IMR-90 (cell line): ENCODE results near the gene DGLUCY. TPM values are rescaled to one million over a fixed set of nuclear protein-coding genes. Genes with fewer than 3 reads are reported as not detected.

ENCODE experiments used
- ATAC-seq: fragments of 200-7000 bp; cut with Tn5 transposase; 2 replicates; pipeline ENCODE4 v1.9.1; 2020; ENCODE audit warnings: low read depth, mild to moderate bottlenecking, moderate library complexity
- BruUV-seq: library from RNA; stranded (reverse); fragments of 400-500 nt; replicated peaks from 2 replicates; lab custom pipeline; 2021; lab: Mats Ljungman, UMichigan
- CTCF ChIA-PET: fragments of 300-600 bp; formaldehyde crosslinking; extraction: SDS; loops from one replicate; lab custom pipeline; 2021; ENCODE audit warnings: antibody characterized with exemption; lab: Yijun Ruan, JAX
- POLR2A ChIA-PET: fragments of 300-600 bp; sonication (Branson Sonifier 250); formaldehyde crosslinking; loops from one replicate; lab custom pipeline; 2022; ENCODE audit warnings: antibody characterized with exemption; ENCODE audit not compliant: unreplicated experiment; lab: Charles Lee
- DNase-seq: peaks from one replicate; pipeline ENCODE4 v3.0.0; 2013
- H2AFZ ChIP-seq: replicated peaks from 2 replicates; pipeline ENCODE3; 2013; ENCODE audit warnings: low read length, mild to moderate bottlenecking; ENCODE audit not compliant: poor library complexity
- H2AK5ac ChIP-seq: 2 replicates; pipeline ENCODE4 v1.6.1; 2013; ENCODE audit warnings: low read depth, low read length, inconsistent platforms
- H2AK9ac ChIP-seq: replicated peaks from 2 replicates; pipeline ENCODE3; 2013; ENCODE audit warnings: mild to moderate bottlenecking, low read depth, low read length, moderate library complexity; ENCODE audit not compliant: poor library complexity
- H2BK120ac ChIP-seq: 2 replicates; pipeline ENCODE4 v1.6.1; 2013; ENCODE audit warnings: low read depth, low read length, inconsistent platforms
- H2BK15ac ChIP-seq: 3 replicates; pipeline ENCODE4 v1.6.1; 2013; ENCODE audit warnings: low read depth, low read length, inconsistent platforms
- H2BK20ac ChIP-seq: 2 replicates; pipeline ENCODE4 v1.6.1; 2013; ENCODE audit warnings: low read depth, mild to moderate bottlenecking, inconsistent platforms, low read length, moderate library complexity
- H2BK5ac ChIP-seq: 2 replicates; pipeline ENCODE4 v1.6.1; 2013; ENCODE audit warnings: mild to moderate bottlenecking, low read depth, low read length, inconsistent platforms; ENCODE audit not compliant: poor library complexity, severe bottlenecking
- H3K14ac ChIP-seq: replicated peaks from 2 replicates; pipeline ENCODE4 v1.6.1; 2013; ENCODE audit warnings: low read depth, low read length, inconsistent platforms
- H3K18ac ChIP-seq: 2 replicates; pipeline ENCODE4 v1.6.1; 2013; ENCODE audit warnings: low read depth, low read length, control low read depth
- H3K23ac ChIP-seq: 2 replicates; pipeline ENCODE4 v1.6.1; 2013; ENCODE audit warnings: low read depth, low read length, inconsistent platforms
- H3K27ac ChIP-seq: 2 replicates; pipeline ENCODE4 v1.5.1; 2013; ENCODE audit warnings: mild to moderate bottlenecking, control low read depth, low read length; ENCODE audit not compliant: insufficient read depth
- H3K27me3 ChIP-seq: 2 replicates; pipeline ENCODE4 v1.6.1; 2013; ENCODE audit warnings: low read length; ENCODE audit not compliant: control insufficient read depth, insufficient read depth
- H3K36me3 ChIP-seq: 2 replicates; pipeline ENCODE4 v1.6.1; 2013; ENCODE audit warnings: low read length, mixed read lengths; ENCODE audit not compliant: control insufficient read depth, insufficient read depth
- H3K4ac ChIP-seq: 2 replicates; pipeline ENCODE4 v1.6.1; 2013; ENCODE audit warnings: low read depth, low read length, inconsistent platforms
- H3K4me1 ChIP-seq: 2 replicates; pipeline ENCODE4 v1.6.1; 2013; ENCODE audit warnings: low read length, mixed read lengths; ENCODE audit not compliant: control insufficient read depth, insufficient read depth
- H3K4me2 ChIP-seq: 2 replicates; pipeline ENCODE4 v1.6.1; 2013; ENCODE audit warnings: low read depth, mild to moderate bottlenecking, control low read depth, low read length, moderate library complexity
- H3K4me3 ChIP-seq: 2 replicates; pipeline ENCODE4 v1.5.1; 2013; ENCODE audit warnings: low read depth, mild to moderate bottlenecking, control low read depth, low read length, moderate library complexity; ENCODE audit not compliant: insufficient read depth
- H3K56ac ChIP-seq: 2 replicates; pipeline ENCODE4 v1.6.1; 2013; ENCODE audit warnings: low read length, inconsistent platforms; ENCODE audit not compliant: insufficient read depth; ENCODE audit errors: extremely low read depth
- H3K79me1 ChIP-seq, 2 experiments: 2 replicates each; pipeline ENCODE4 v1.6.1; 2013; ENCODE audit warnings: low read length in 2 of 2, inconsistent platforms in 1 of 2, low read depth in 1 of 2
- H3K9ac ChIP-seq: 2 replicates; pipeline ENCODE4 v1.6.1; 2013; ENCODE audit warnings: low read depth, low read length, control low read depth
- H3K9me1 ChIP-seq: 2 replicates; pipeline ENCODE4 v1.6.1; 2013; ENCODE audit warnings: low read length, inconsistent platforms; ENCODE audit not compliant: insufficient read depth
- H3K9me3 ChIP-seq: 2 replicates; pipeline ENCODE4 v1.6.1; 2013; ENCODE audit warnings: low read length; ENCODE audit not compliant: control insufficient read depth, insufficient read depth
- H4K20me1 ChIP-seq: 2 replicates; pipeline ENCODE4 v1.6.1; 2013; ENCODE audit warnings: low read length, inconsistent platforms; ENCODE audit not compliant: insufficient read depth
- H4K5ac ChIP-seq: 2 replicates; pipeline ENCODE4 v1.6.1; 2013; ENCODE audit warnings: mild to moderate bottlenecking, low read depth, low read length, control low read depth
- H4K8ac ChIP-seq, 2 experiments: 2 replicates each; pipeline ENCODE4 v1.6.1; 2013; ENCODE audit warnings: low read depth in 2 of 2, low read length in 2 of 2, control low read depth in 1 of 2, inconsistent platforms in 1 of 2
- H4K91ac ChIP-seq: 2 replicates; pipeline ENCODE4 v1.6.1; 2013; ENCODE audit warnings: low read depth, low read length, inconsistent platforms; ENCODE audit not compliant: insufficient read depth
- BHLHE40 ChIP-seq: fragments of 150-350 bp; IDR thresholded peaks from 2 replicates; pipeline ENCODE4 v1.6.1; 2016; ENCODE audit warnings: mild to moderate bottlenecking, low read depth, low read length
- CEBPB ChIP-seq: IDR thresholded peaks from 2 replicates; pipeline ENCODE4 v1.6.1; 2012; ENCODE audit warnings: low read depth, low read length, improper control_type of control experiment
- CHD1 ChIP-seq: IDR thresholded peaks from 2 replicates; pipeline ENCODE4 v1.6.1; 2012; ENCODE audit warnings: low read depth, low read length, improper control_type of control experiment
- FOS ChIP-seq: fragments of 150-350 bp; IDR thresholded peaks from 2 replicates; pipeline ENCODE4 v1.6.1; 2016; ENCODE audit warnings: low read depth, low read length
- MAFK ChIP-seq: IDR thresholded peaks from 2 replicates; pipeline ENCODE4 v1.6.1; 2012; ENCODE audit warnings: low read depth, low read length, improper control_type of control experiment
- MAZ ChIP-seq: IDR thresholded peaks from 2 replicates; pipeline ENCODE4 v1.6.1; 2012; ENCODE audit warnings: low read depth, mild to moderate bottlenecking, low read length, improper control_type of control experiment, moderate library complexity, borderline replicate concordance
- MXI1 ChIP-seq: IDR thresholded peaks from 2 replicates; pipeline ENCODE4 v1.6.1; 2012; ENCODE audit warnings: low read depth, mild to moderate bottlenecking, low read length, moderate library complexity, borderline replicate concordance
- NFE2L2 ChIP-seq: fragments of 150-350 bp; IDR thresholded peaks from 2 replicates; pipeline ENCODE4 v1.6.1; 2016; ENCODE audit warnings: low read depth, mild to moderate bottlenecking, low read length
- POLR2A ChIP-seq: IDR thresholded peaks from 2 replicates; pipeline ENCODE4 v1.6.1; 2012; ENCODE audit warnings: mild to moderate bottlenecking, low read depth, low read length
- RAD21 ChIP-seq: IDR thresholded peaks from 2 replicates; pipeline ENCODE4 v1.6.1; 2012; ENCODE audit warnings: low read length, improper control_type of control experiment
- RCOR1 ChIP-seq: IDR thresholded peaks from 2 replicates; pipeline ENCODE4 v1.6.1; 2012; ENCODE audit warnings: mild to moderate bottlenecking, low read length, improper control_type of control experiment; ENCODE audit not compliant: insufficient replicate concordance
- RFX5 ChIP-seq: IDR thresholded peaks from 2 replicates; pipeline ENCODE4 v1.8.0; 2012; ENCODE audit warnings: low read depth, mild to moderate bottlenecking, low read length, moderate library complexity
- SMC3 ChIP-seq: fragments of 150-350 bp; IDR thresholded peaks from 2 replicates; pipeline ENCODE4 v1.6.1; 2016; ENCODE audit warnings: low read depth, mild to moderate bottlenecking, antibody characterized with exemption, low read length, moderate library complexity
- WGBS, 2 experiments: methylation state at CpG; one replicate each; pipeline versions ENCODE4 v1.1.5 to v1.1.7; 2013; ENCODE audit warnings: missing lambda C conversion rate in 2 of 2; ENCODE audit not compliant: insufficient read length in 1 of 2; ENCODE audit errors: extremely low coverage in 2 of 2; 5-methylcytosine and 5-hydroxymethylcytosine counted together
- dilution Hi-C: fragments of 300-500 bp; cut with HindIII; formaldehyde crosslinking; loops from one replicate; pipeline ENCODE4 v1.14.3; 2018; ENCODE audit warnings: low sequenced_read_pairs; ENCODE audit not compliant: unreplicated experiment
- in situ Hi-C: fragments of 300-500 bp; cut with MboI; formaldehyde crosslinking; loops from 3 replicates; pipeline ENCODE4 v1.14.3; 2019; ENCODE audit warnings: low sequenced_read_pairs, inconsistent platforms, mixed read lengths
- intact Hi-C: fragments of 100-400 bp; cut with micrococcal nuclease; formaldehyde crosslinking; loops from 2 replicates; pipeline ENCODE4 v1.10.0; 2022
- polyA plus RNA-seq, 3 experiments: library from polyadenylated mRNA; depleted of rRNA; stranded (reverse); fragments of >200 nt; gene quantifications; 2 replicates each; pipeline ENCODE4 v1.2.3, GENCODE V29; 2012; ENCODE audit warnings: low replicate concordance in 1 of 3
- total RNA-seq: library from RNA; depleted of rRNA; stranded (reverse); fragments of >200 nt; gene quantifications from 2 replicates; pipeline ENCODE4 v1.2.3, GENCODE V29; 2012
- TF ChIP-seq, protein P1 (sequence below): fragments of 150-350 bp; IDR thresholded peaks from 2 replicates; pipeline ENCODE4 v1.6.1; 2017; ENCODE audit warnings: mild to moderate bottlenecking, antibody characterized with exemption, low read length, low read depth
- TF ChIP-seq, protein P2 (sequence below): conservative IDR thresholded peaks from 2 replicates; pipeline ENCODE4 v1.5.1; 2012; ENCODE audit warnings: mild to moderate bottlenecking, low read depth, low read length, improper control_type of control experiment
- TF ChIP-seq, protein P3 (sequence below): fragments of 150-350 bp; IDR thresholded peaks from 2 replicates; pipeline ENCODE4 v1.6.1; 2016; ENCODE audit warnings: low read depth, mild to moderate bottlenecking, low read length, moderate library complexity, borderline replicate concordance

Gene DGLUCY
- total and polyA plus RNA-seq, 2 of the 4 experiments (the other 2 are of a cell fraction), result 8.5 to 13.3 TPM

DNA sequence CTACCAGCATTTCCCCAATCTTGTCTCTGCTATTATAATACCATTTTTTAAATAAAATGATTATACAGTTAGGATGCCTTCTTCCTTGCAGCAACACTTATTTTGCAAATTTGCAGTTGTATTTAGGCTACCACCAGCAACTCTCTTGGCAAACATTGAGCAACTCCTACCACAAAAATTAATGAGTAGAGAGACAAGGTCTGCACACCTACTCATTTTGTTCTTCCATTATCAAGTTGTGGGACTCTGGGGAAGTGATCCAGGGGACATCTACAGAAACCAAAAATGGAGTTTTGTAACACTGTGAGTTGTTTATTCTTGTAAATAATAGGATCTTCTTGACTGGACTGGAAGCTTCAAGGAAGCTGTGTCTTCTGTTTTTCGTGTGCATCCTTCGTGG lies 38.6 kb downstream of the DGLUCY start:
- intact Hi-C loops, result no loop called here
- no peak overlapping the region for H3K18ac ChIP-seq
- no peak overlapping the region for H3K14ac ChIP-seq
- H2AFZ ChIP-seq, result no peak overlapping the region
- no peak for ATAC-seq
- no peak overlapping the region for H4K8ac ChIP-seq
- no peak overlapping the region for H2AK9ac ChIP-seq
- H4K91ac ChIP-seq, result no peak overlapping the region
- H3K23ac ChIP-seq, result no peak overlapping the region
- no peak overlapping the region for H2BK15ac ChIP-seq
- TF ChIP-seq BHLHE40, result no peak
- no peak for TF ChIP-seq MXI1
- TF ChIP-seq NFE2L2, result no peak
- no peak for TF ChIP-seq POLR2A
- TF ChIP-seq MAZ, result no peak
- no peak for TF ChIP-seq MAFK
- TF ChIP-seq RFX5, result no peak
- TF ChIP-seq, protein P1, sequence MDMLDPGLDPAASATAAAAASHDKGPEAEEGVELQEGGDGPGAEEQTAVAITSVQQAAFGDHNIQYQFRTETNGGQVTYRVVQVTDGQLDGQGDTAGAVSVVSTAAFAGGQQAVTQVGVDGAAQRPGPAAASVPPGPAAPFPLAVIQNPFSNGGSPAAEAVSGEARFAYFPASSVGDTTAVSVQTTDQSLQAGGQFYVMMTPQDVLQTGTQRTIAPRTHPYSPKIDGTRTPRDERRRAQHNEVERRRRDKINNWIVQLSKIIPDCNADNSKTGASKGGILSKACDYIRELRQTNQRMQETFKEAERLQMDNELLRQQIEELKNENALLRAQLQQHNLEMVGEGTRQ, result no peak
- no peak for TF ChIP-seq SMC3
- no peak for TF ChIP-seq RCOR1
- TF ChIP-seq, protein P2, sequence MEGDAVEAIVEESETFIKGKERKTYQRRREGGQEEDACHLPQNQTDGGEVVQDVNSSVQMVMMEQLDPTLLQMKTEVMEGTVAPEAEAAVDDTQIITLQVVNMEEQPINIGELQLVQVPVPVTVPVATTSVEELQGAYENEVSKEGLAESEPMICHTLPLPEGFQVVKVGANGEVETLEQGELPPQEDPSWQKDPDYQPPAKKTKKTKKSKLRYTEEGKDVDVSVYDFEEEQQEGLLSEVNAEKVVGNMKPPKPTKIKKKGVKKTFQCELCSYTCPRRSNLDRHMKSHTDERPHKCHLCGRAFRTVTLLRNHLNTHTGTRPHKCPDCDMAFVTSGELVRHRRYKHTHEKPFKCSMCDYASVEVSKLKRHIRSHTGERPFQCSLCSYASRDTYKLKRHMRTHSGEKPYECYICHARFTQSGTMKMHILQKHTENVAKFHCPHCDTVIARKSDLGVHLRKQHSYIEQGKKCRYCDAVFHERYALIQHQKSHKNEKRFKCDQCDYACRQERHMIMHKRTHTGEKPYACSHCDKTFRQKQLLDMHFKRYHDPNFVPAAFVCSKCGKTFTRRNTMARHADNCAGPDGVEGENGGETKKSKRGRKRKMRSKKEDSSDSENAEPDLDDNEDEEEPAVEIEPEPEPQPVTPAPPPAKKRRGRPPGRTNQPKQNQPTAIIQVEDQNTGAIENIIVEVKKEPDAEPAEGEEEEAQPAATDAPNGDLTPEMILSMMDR, result no peak
- TF ChIP-seq, protein P3, sequence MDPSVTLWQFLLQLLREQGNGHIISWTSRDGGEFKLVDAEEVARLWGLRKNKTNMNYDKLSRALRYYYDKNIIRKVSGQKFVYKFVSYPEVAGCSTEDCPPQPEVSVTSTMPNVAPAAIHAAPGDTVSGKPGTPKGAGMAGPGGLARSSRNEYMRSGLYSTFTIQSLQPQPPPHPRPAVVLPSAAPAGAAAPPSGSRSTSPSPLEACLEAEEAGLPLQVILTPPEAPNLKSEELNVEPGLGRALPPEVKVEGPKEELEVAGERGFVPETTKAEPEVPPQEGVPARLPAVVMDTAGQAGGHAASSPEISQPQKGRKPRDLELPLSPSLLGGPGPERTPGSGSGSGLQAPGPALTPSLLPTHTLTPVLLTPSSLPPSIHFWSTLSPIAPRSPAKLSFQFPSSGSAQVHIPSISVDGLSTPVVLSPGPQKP, result no peak
- no peak for TF ChIP-seq CHD1
- no peak for TF ChIP-seq CEBPB
- TF ChIP-seq FOS, result no peak
- no peak for TF ChIP-seq RAD21
- CTCF ChIA-PET, result no interaction called here
- in situ Hi-C loops, result loop anchor here (25.0 kb wide), 2 partner anchors 765 to 865 kb away; partner anchors contain the start of gene CALM1
- H3K4me1 ChIP-seq, result peaks cover 15% of the 10 kb centered on the region
- H2BK20ac ChIP-seq, result no peak overlapping the region
- H3K56ac ChIP-seq, result no peak overlapping the region
- H3K4me3 ChIP-seq, result no peak overlapping the region
- H3K4ac ChIP-seq, result no peak overlapping the region
- no peak overlapping the region for H2AK5ac ChIP-seq
- H3K79me1 ChIP-seq, result no peaks in the 10 kb centered on the region
- H2BK5ac ChIP-seq, result no peak overlapping the region
- peaks cover 3% of the 10 kb centered on the region; the same call in 1 of the 2 replicates for H4K20me1 ChIP-seq
- no peak overlapping the region for H3K4me2 ChIP-seq
- dilution Hi-C loops, result no loop called here
- H3K27ac ChIP-seq, result no peak overlapping the region
- H3K9me1 ChIP-seq, result no peaks in the 10 kb centered on the region; the same call in 1 of the 2 replicates
- no peak for DNase-seq
- H4K5ac ChIP-seq, result no peak overlapping the region
- H3K9me3 ChIP-seq, result no peaks in the 10 kb centered on the region
- H3K27me3 ChIP-seq, result peaks cover 16% of the 10 kb centered on the region
- no TSS peak for BruUV-seq
- H3K36me3 ChIP-seq, result peaks cover 3% of the 10 kb centered on the region; the same call in 1 of the 2 replicates
- H2BK120ac ChIP-seq, result no peak overlapping the region
- H3K9ac ChIP-seq, result no peak overlapping the region
- POLR2A ChIA-PET, result interaction anchor here (0.6 kb wide), 1 partner anchor 17 kb away, joined by 7 read pairs; no protein-coding TSS in a partner anchor
- WGBS, 2 experiments, result no CpG with 5 or more reads among the region's 2 CpGs
